Transverse colon (tissue), 4 donors: ENCODE results near the gene NUP210. TPM values are rescaled to one million over a fixed set of nuclear protein-coding genes. Genes with fewer than 3 reads are reported as not detected.

Source experiments
- DNase-seq: peaks from one replicate; pipeline ENCODE4 v3.0.0-alpha.2; 2019
- H3K27ac ChIP-seq, 4 donors: fragments of 200-600 bp; sonication (generic); 2 replicates each; pipeline ENCODE4 v1.5.1; 2016 to 2018; ENCODE audit warnings: inconsistent platforms in 4 of 4
- H3K27me3 ChIP-seq: fragments of 200-600 bp; sonication (generic); 2 replicates; pipeline ENCODE4 v1.5.1; 2017; ENCODE audit warnings: inconsistent platforms
- H3K36me3 ChIP-seq, 4 donors: fragments of 200-600 bp; sonication (generic); 2 replicates each; pipeline ENCODE4 v1.5.1; 2017 to 2019; ENCODE audit warnings: inconsistent platforms in 4 of 4
- H3K4me1 ChIP-seq, 4 donors: fragments of 200-600 bp; sonication (generic); 2 replicates each; pipeline ENCODE4 v1.5.1; 2017 to 2020; ENCODE audit warnings: inconsistent platforms in 4 of 4
- H3K4me3 ChIP-seq, 4 donors: fragments of 200-600 bp; sonication (generic); 1 replicate in 1 of 4; 2 replicates in 3 of 4; pipeline versions ENCODE4 v1.5.1 to v1.6.1; 2017 to 2019; ENCODE audit warnings: inconsistent platforms in 4 of 4
- H3K9me3 ChIP-seq, 2 donors: fragments of 200-600 bp; sonication (generic); 2 replicates each; pipeline ENCODE4 v1.5.1; 2017 to 2019; ENCODE audit warnings: inconsistent platforms in 2 of 2
- CTCF ChIP-seq, 5 experiments: fragments of 200-600 bp in 3 of 5; fragments of 450-650 bp in 2 of 5; sonication (generic) in 3 of 5; IDR thresholded peaks; 1 replicate in 2 of 5; 2 replicates in 3 of 5; pipeline ENCODE4 v1.5.1; 2016 to 2017; ENCODE audit warnings: antibody characterized with exemption in 5 of 5, inconsistent platforms in 3 of 5, mild to moderate bottlenecking in 2 of 5, moderate library complexity in 1 of 5
- EP300 ChIP-seq: sonication (generic); formaldehyde crosslinking; IDR thresholded peaks from one replicate; pipeline ENCODE4 v1.6.1; 2017; ENCODE audit warnings: antibody characterized with exemption, low read depth
- POLR2A ChIP-seq: fragments of 450-650 bp; IDR thresholded peaks from one replicate; pipeline ENCODE4 v1.6.1; 2016; ENCODE audit warnings: antibody characterized with exemption, mild to moderate bottlenecking, moderate library complexity
- POLR2AphosphoS5 ChIP-seq, 3 donors: sonication (generic); formaldehyde crosslinking; IDR thresholded peaks; one replicate each; pipeline ENCODE4 v1.6.1; 2016; ENCODE audit warnings: antibody characterized with exemption in 3 of 3
- WGBS, 2 donors: methylation state at CpG; one replicate each; pipeline ENCODE4 v1.1.5; 2018; ENCODE audit warnings: low coverage in 1 of 2; 5-methylcytosine and 5-hydroxymethylcytosine counted together
- in situ Hi-C, 4 donors: fragments of 200-750 bp; cut with MboI; loops; one replicate each; pipeline versions ENCODE4 v1.15.0 to v1.15.1; 2017; ENCODE audit warnings: low sequenced_read_pairs in 3 of 4, low pct_ligation_motif_present in 1 of 4, low pct_unique_long_range_greater_than_20kb in 1 of 4
- intact Hi-C: fragments of 100-400 bp; cut with DNase I; formaldehyde crosslinking; loops from one replicate; pipeline ENCODE4 v1.15.1; 2023; ENCODE audit warnings: low total_unique reads
- total RNA-seq, 4 donors: library from RNA; depleted of rRNA; stranded (reverse); fragments of >200 nt; gene quantifications; one replicate each; pipeline ENCODE4 v1.1.0, GENCODE V29; 2016

NUP210 gene
- total RNA-seq, 4 donors from 2014 or later: 6.0 to 202 (median 14.6) TPM

DNA sequence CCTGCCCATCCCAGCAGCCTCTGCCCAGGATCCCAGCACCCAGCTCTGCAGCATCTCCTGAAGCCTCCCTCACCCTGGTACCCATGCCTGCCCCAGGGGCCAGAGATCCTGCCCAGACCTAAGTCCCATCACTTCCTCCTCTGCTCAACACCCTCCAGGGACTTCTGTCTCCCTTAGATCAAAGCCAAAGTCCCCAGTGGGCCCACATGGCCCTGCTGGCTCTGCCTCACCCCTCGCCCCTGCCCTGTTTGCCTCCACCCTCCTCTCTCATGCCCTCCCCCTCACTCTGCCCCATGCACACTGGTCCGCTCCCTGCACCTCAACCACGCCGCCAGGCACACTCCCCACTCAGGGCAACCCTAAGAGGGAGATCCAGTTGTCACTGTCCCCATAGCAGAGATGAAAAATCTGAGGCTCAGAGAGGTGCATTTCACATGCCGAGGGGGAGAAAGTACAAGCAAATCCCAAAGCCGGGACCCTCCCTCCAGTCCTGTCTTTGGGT, 146.5 kb downstream of the NUP210 start:
- DNase-seq: no peak
- no peak overlapping the region for H3K4me3 ChIP-seq
- no peaks in the 10 kb centered on the region for H3K9me3 ChIP-seq
- 91% methylated on average over 6 of the region's 6 CpGs; no CpG with 5 or more reads in 1 of the 2 donors for WGBS, 2 donors
- in situ Hi-C loops (no loop called here), intact Hi-C loops (no loop called here)
- H3K4me1 ChIP-seq: no peaks in the 10 kb centered on the region
- H3K27me3 ChIP-seq: peaks cover 13% of the 10 kb centered on the region
- no peak overlapping the region for H3K27ac ChIP-seq
- TF ChIP-seq CTCF (IDR thresholded peaks at IDR 0.05): no peak
- no peak for TF ChIP-seq EP300
- no peak for TF ChIP-seq POLR2A
- TF ChIP-seq POLR2AphosphoS5 (IDR thresholded peaks at IDR 0.05): no peak
- H3K36me3 ChIP-seq: no peaks in the 10 kb centered on the region

GRCh38 chr3:13272831-13273603, 147.1 kb downstream of the NUP210 start:
- no peak overlapping the region for H3K27ac ChIP-seq
- H3K4me3 ChIP-seq: no peak overlapping the region
- peaks cover 7% of the 10 kb centered on the region for H3K27me3 ChIP-seq
- in situ Hi-C loops (no loop called here), intact Hi-C loops (no loop called here)
- H3K9me3 ChIP-seq: no peaks in the 10 kb centered on the region
- DNase-seq: no peak
- 44 to 78% methylated on average over 2 to 10 of the region's 10 CpGs for WGBS, 2 donors
- H3K4me1 ChIP-seq: no peaks in the 10 kb centered on the region
- TF ChIP-seq POLR2A: no peak
- no peak for TF ChIP-seq CTCF (IDR thresholded peaks at IDR 0.05)
- H3K36me3 ChIP-seq: no peaks in the 10 kb centered on the region

GRCh38 chr3:13269711-13270378, 150.3 kb downstream of the NUP210 start:
- intact Hi-C loops (no loop called here), in situ Hi-C loops (no loop called here)
- 82 to 88% methylated on average over 1 to 4 of the region's 5 CpGs for WGBS, 2 donors
- TF ChIP-seq POLR2AphosphoS5 (IDR thresholded peaks at IDR 0.05) (no peak), EP300 (no peak), POLR2A (no peak), CTCF (IDR thresholded peaks at IDR 0.05) (no peak)
- Histone ChIP-seq H3K27me3 (peaks cover 6% of the 10 kb centered on the region), H3K4me3 (no peak overlapping the region), H3K27ac (no peak overlapping the region), H3K36me3 (no peaks in the 10 kb centered on the region), H3K4me1 (no peaks in the 10 kb centered on the region), H3K9me3 (no peaks in the 10 kb centered on the region)
- DNase-seq: no peak

DNA sequence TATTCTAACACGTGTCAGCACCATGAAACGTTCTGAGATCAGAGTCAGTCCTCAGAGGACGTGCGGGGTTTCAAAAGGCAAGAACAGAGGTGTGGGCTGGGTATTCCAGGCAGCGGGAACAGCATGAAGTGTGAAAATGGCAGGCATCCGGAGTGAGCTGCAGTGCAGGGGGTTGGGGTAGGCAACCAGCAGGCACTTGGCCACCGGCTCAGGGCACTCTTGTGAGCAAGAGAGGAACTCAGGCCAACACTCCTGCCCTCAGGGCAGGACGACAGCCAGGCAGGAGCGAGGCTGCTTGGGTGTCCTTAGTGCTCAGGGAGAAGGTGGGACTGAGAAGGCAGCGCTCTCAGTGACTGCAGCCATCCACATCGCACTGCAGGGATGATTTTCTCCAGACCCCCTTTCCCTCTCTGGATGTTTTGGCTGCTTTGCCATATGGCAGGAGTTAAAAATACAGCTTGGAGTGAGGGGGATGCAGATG, 151.1 kb downstream of the NUP210 start:
- H3K27ac ChIP-seq: no peak overlapping the region
- H3K9me3 ChIP-seq: no peaks in the 10 kb centered on the region
- TF ChIP-seq POLR2AphosphoS5 (IDR thresholded peaks at IDR 0.05) (no peak), EP300 (no peak), POLR2A (no peak), CTCF (IDR thresholded peaks at IDR 0.05) (no peak)
- intact Hi-C loops: no loop called here
- DNase-seq: no peak
- H3K4me1 ChIP-seq: no peaks in the 10 kb centered on the region
- in situ Hi-C loops: no loop called here
- H3K27me3 ChIP-seq: peaks cover 6% of the 10 kb centered on the region
- 57 to 61% methylated on average over 3 to 11 of the region's 11 CpGs for WGBS, 2 donors
- H3K36me3 ChIP-seq: no peaks in the 10 kb centered on the region
- H3K4me3 ChIP-seq: no peak overlapping the region
